TTC549 (cell line): ENCODE measurements around the gene CCR5AS.
"Not testable (repeated sequence)": the region's sequence is repeated elsewhere in the genome, so short reads cannot be mapped to it uniquely, and the experiment has no call there.

Experiments used
- FAIRE-seq: peaks from 2 replicates; lab custom pipeline; 2012; peaks lifted over from hg19 to GRCh38; lab: Jason Lieb, UNC

CCR5AS gene

GRCh38 chr3:46353647-46354410 is 53.0 kb downstream of the CCR5AS start, which contains the start of gene CCR2:
TSS of gene CCR2 (plus strand) at chr3:46354111. CDS start at chr3:46357528, 3,417 bp downstream.
- no peak for FAIRE-seq

DNA sequence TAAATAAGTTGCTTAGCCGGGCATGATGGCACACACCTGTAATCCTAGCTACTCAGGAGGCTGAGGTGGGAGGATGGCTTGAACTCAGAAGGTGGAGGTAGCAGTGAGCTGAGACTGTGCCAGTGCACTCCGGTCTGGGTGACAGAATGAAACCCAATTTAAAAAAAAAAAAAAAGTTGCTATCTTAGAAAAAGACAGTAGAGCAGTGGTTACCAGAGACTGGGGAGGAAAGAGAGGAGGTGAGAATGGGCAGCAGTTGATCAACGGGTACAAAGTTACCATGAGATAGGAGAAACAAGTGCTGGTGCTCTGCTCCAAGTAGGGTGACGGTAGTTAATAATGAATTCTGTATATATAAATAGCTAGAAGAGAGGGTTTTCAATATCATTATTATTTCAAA is 53.8 kb downstream of the CCR5AS start:
- FAIRE-seq = no peak

GRCh38 chr3:46351646-46352045 is 55.2 kb downstream of the CCR5AS start:
- FAIRE-seq = no peak

DNA sequence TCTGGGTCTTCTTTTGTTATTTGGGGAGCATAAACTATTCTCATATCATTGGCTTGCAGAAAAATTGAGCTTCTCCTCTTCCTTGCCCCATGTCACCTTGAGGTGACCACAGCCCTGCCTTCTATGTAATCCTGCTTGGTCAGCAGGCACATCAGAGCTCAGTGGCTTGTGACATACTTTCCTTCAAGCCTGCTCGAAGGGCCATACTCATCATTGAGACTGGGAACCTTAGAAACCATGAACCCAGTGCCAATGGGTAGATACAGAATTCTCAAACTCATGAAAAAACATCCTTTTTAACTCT is 56.7 kb downstream of the CCR5AS start:
- FAIRE-seq = no peak

DNA sequence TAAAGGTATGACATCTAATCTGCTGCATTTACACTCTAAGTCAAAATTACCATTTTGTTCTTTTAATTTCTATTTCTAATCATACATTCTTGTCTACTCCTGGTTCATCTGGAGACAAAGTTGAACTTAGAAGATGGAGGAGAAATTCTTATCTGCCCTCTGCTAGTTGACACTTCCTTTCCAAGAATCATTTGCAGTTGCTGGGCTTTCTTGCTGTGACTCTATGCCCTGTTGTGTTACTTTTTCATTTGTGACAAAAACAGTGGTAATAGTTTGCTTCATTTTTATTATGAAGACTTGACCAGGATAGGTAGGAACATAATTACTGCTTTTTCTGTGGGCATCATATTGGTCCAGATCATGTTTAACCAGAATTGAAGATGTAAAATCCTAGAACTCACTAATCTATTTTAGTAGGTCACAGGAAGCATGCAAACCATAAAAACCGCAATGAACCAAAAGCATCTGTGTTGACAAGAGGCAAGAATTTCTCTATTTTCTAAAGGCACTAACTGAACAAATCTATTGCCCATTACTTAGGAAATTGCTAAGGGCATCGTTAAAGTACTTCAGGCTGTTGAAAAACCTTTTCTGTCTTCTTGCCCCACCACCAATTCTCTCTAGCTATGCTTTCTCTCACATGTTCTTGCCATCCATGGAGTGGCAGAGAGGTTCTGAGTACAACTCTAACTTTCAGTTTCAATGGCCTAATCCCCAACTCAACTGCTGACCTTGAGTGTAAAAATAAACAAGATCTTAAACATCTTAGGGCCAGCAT is 57.2 kb downstream of the CCR5AS start:
- FAIRE-seq = no peak

DNA sequence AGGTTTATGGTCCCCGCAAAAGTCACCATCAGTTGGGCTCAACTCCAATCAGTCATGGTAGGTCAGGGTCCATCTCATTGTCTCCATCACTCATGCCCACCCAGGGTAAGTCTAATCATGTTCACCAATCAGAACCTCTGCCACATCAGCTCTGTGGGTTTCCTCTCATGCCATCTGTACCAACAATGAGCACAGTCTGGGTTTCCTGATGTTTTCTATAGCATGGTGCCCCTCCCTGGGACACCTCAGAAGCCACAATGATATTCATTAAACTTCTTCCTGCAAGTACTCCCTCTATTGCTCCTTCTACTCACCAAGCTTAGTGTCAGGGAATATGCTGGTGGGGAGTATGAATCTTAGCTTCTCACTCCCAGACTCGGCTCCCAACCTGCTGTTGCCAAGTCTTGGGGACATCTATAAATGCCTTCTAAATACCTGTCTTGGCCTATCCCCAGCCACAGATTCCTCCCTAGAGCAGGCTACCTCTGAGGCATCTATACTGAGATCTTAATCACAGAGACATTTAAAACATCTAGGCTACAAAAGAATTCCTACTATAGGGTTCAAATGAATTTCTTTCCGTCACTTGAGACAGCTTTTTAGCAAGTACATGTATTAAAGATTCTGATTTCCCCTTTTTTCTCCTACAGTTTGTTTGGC is 57.9 kb downstream of the CCR5AS start:
- no peak for FAIRE-seq

- no peak for FAIRE-seq
Measured at GRCh38 chr3:46344476-46344875, 62.4 kb downstream of the CCR5AS start.

GRCh38 chr3:46338840-46339239 is 68.0 kb downstream of the CCR5AS start:
- no peak for FAIRE-seq

GRCh38 chr3:46337911-46338310 is 69.0 kb downstream of the CCR5AS start:
- FAIRE-seq = no peak

GRCh38 chr3:46335541-46335940 is 71.3 kb downstream of the CCR5AS start:
- no peak for FAIRE-seq

DNA sequence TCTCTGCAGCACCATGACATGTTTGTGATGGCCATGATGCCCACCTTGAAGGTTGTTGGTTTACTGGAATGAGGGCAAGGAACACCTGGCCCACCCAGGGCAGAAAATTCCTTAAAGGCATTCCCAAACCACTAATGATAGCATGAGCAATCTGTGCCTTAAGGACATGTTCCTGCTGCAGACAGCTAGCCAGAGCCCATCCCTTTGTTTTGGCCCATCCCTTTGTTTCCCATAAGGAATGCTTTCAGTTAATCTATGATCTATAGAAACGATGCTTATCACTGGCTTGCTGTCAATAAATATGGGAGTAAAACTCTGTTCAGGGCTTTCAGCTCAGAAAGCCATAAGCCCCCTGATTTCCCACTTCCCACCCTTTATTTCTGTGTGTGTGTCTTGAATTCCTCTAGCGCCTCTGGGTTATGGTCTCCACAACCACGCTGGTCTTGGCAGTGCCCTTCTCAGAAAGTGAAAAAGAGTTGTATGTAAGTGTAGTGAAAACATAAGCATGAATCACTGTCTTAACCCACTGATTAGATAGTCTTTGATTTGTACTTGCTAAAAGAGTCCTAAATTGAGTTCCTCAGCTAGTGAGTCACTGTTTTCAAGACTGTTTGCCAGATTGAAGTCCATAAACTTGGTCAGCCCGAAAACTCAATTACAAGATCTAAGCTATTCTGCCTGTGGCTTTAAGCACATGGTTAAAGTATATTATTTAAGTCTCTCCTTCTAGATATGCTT is 72.0 kb downstream of the CCR5AS start:
- no peak for FAIRE-seq

DNA sequence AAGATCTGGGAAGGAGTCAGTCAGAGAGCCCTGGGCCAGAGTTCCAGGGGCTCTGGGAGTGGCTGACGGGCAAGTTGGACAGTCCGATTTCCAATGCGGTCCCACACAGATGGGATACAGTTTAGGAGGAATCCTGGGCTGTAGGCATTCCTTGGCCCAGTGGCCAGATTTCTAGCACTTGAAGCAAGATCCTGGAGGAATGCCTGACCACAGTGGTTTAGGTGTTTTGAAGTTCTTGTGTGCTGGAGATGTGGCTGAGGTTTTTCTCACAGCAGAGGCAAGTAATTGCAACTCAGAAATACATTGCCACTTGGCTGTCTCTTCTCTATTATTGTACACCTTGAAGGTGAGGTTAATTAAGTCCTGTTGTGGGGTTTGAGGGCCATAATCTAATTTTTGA is 76.2 kb downstream of the CCR5AS start:
- not testable (repeated sequence) for FAIRE-seq

DNA sequence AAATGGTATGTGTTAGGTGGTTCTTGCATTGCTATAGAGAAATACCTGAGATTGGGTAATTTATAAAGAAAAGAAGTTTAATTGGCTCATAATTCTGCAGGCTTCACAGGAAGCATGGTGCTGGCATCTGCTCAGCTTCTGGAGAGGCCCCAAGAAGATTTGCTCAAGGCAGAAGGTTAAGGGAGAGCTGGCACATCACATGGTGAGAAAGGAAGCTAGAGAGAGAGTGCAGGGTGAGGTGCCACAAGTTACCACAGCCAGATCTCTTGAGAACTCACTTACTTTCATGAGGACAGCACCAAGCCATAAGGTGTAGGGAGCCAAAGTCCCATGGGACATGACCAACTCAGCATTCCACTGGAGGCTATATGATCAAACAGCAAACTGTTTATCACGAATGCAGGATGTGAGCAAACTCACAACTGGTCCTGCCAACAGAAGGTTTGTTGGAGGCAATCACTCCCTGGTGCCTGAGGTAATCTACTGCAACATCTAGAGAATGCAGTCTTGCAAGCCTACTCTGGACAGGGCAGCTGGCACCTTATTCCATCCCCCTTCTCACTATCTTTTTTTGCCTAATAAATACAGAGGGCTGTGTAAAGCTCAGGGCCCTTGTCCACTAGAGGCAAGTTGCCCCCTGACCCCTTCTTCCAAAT is 81.1 kb downstream of the CCR5AS start:
- no peak for FAIRE-seq

DNA sequence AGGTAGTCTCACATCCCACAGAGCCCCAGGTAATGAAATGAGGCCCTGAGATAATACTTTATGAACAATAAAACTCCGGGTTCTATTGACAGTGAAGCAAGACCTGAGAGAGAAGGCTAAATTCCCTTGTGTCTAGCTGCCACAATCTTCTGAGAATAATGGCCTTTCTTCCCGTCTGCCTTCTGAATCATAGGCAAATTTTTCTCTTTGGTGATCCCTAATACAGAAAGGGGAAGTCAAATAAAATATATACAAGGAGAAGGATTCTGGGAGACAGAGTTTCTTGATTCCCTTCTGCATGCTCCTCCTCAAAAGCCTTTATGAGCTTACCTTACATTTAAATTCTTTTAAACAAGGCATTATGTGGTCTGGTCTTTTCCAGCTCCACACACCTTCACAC is 82.8 kb downstream of the CCR5AS start:
- FAIRE-seq = no peak

DNA sequence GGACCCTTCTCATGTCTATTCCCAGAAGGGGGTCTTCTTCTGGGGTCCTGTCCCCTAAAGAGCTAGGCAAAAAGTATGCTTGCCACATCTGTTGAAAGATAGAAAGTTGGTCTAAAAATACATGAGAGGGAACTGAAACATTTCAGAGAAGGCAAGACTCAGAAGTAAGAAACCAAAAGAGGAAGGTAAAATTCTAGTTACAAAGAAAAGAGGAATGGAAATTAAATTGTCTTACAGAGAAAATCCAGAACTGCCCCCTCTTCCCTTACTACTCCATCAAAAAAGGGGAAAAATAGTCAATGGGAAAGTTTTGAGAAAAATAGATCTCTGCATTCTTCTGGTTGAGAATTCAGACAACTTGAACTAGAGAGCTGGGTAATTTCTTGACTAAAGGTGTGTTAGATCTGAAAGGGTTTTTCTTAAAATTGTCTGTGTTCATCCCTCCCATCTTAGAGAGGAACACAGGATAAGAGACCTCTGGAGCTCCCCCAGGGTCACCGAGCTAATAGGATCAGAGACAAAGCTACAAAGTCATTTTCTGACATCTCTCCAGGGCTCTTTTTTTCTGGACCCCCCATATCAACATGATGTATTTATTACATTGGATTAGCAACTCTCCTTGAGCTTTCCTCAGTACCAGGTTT is 85.3 kb downstream of the CCR5AS start:
- FAIRE-seq = no peak

DNA sequence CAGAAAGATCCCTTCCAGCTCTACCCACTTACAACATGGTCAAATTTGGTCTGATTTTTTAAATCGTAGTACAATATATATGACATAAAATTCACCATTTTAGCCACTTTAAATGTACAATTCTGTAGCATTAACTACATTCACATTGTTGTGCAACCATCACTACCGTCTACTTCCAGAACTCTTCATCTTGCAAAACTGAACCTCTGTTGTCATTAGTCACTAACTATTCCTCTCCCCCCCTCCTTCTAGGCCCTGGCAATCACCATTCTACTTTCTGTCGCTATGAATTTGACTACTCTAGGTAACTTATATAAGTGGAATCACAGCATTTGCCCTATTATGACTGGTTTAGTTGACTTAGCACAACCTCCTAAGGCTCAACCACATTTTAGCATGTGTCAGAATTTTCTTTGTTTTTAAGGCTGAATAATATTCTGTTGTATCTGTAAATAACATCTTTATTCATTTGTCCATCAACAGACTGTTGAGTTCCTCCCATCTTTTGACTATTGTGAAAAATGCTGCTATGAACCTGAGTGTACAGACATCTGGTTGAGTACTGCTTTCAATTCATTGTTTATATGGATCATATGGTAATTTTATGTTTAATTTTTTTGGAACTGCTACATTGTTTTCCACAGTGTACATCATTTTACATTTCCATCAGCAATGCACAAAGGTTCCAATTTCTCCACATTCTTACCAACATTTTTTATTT is 88.5 kb downstream of the CCR5AS start:
- no peak for FAIRE-seq

DNA sequence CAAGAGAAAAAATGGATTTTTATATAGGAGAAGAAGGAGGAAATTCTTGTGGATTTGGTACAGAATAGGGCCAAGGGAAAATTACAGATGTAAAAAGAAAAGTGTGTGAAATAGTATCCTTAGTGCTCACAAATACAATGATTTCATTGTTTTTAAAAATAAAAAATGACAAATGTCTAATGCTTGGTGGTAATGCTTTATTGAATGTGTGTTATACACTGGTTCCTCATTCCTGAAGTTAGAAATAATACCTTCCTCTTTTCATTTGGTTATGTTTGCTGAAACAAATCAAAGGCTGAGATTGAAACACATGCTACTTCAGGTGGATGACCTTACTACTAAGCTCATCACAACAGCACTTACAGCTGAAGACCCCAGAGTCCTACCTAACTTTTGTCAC is 90.7 kb downstream of the CCR5AS start:
- no peak for FAIRE-seq

GRCh38 chr3:46314517-46314916 is 92.3 kb downstream of the CCR5AS start:
- FAIRE-seq = no peak
